Measurements from ENCODE around the gene ITSN1. TPM values are rescaled to one million over a fixed set of nuclear protein-coding genes. Genes with fewer than 3 reads are reported as not detected.

The ITSN1 gene
- total RNA-seq, 1 experiment from 2014 or later: 30.6 TPM

DNA sequence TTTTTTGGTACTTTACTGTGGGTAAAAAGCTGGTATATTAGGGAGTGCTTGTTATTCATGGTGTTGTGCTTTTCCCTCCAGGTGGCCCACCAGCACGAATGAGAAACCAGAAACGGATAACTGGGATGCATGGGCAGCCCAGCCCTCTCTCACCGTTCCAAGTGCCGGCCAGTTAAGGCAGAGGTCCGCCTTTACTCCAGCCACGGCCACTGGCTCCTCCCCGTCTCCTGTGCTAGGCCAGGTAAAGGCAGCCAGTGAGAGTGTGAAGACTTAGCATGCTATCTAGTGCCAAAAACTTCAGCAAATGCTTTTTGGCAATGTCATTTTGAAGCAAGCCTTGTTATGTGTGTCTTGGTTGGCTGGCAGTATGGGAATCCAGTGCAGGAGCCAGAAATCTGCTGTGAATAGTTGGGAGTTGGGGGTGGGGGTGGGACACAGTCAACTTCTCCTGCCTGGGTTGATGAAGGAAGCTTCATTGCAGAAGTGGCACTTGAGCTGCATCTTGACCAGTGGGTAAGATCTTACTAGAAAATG is 171.6 kb downstream of the ITSN1 start:
- no peaks in the 10 kb centered on the region for H3K27me3 Mint-ChIP-seq (ENCODE audit: unreplicated experiment)
- no peak for DNase-seq
- no peak overlapping the region for H3K4me3 Mint-ChIP-seq (ENCODE audit: low read depth, unreplicated experiment)
- intact Hi-C loops (cut with micrococcal nuclease; ENCODE audit: unreplicated experiment): no loop called here
- BruUV-seq (replicated peaks): no TSS peak
- H3K9me3 Mint-ChIP-seq (ENCODE audit: low read depth, unreplicated experiment): no peaks in the 10 kb centered on the region
- H3K36me3 Mint-ChIP-seq (ENCODE audit: insufficient read depth, unreplicated experiment): no peaks in the 10 kb centered on the region
- TF ChIP-seq, protein P1, sequence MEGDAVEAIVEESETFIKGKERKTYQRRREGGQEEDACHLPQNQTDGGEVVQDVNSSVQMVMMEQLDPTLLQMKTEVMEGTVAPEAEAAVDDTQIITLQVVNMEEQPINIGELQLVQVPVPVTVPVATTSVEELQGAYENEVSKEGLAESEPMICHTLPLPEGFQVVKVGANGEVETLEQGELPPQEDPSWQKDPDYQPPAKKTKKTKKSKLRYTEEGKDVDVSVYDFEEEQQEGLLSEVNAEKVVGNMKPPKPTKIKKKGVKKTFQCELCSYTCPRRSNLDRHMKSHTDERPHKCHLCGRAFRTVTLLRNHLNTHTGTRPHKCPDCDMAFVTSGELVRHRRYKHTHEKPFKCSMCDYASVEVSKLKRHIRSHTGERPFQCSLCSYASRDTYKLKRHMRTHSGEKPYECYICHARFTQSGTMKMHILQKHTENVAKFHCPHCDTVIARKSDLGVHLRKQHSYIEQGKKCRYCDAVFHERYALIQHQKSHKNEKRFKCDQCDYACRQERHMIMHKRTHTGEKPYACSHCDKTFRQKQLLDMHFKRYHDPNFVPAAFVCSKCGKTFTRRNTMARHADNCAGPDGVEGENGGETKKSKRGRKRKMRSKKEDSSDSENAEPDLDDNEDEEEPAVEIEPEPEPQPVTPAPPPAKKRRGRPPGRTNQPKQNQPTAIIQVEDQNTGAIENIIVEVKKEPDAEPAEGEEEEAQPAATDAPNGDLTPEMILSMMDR (IDR thresholded peaks at IDR 0.05; ENCODE audit: unreplicated experiment): no peak
- H3K27ac Mint-ChIP-seq (ENCODE audit: unreplicated experiment): no peak overlapping the region
- no peaks in the 10 kb centered on the region for H3K4me1 Mint-ChIP-seq (ENCODE audit: low read depth, unreplicated experiment)
- CTCF ChIA-PET: no interaction called here

DNA sequence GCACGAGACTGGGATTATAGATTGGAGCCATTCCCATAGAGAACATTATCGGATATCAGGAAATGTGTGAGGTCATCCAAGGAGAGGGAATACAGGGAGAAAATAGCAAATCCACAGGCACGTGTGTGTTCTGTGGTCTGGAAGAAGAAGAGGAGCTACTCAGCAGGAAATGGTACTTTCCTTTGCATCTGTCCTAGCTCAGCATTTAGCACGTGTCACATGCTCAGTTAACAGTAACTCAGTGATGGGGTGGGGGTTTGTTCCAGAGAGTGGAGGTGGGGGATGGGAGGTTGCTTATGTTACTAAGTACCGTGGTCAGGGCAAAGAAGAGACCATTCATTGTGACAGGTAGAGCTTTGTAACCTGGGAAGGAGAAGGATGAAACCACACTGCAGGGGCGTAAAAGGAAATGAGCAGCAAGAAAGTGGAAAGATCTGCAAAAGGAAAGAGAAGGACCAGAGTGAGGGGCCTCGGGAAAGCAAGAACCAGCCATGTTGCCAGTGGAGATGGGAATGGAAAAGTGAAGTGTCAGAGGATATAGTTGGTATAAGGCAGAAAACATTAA is 172.9 kb downstream of the ITSN1 start:
- Mint-ChIP-seq H3K9me3 (ENCODE audit: low read depth, unreplicated experiment) (no peaks in the 10 kb centered on the region), H3K36me3 (ENCODE audit: insufficient read depth, unreplicated experiment) (no peaks in the 10 kb centered on the region), H3K4me3 (ENCODE audit: low read depth, unreplicated experiment) (no peak overlapping the region), H3K4me1 (ENCODE audit: low read depth, unreplicated experiment) (no peaks in the 10 kb centered on the region), H3K27ac (ENCODE audit: unreplicated experiment) (no peak overlapping the region), H3K27me3 (ENCODE audit: unreplicated experiment) (no peaks in the 10 kb centered on the region)
- TF ChIP-seq, protein P1 (IDR thresholded peaks at IDR 0.05; ENCODE audit: unreplicated experiment): no peak
- CTCF ChIA-PET: no interaction called here
- no TSS peak for BruUV-seq (replicated peaks)
- intact Hi-C loops (cut with micrococcal nuclease; ENCODE audit: unreplicated experiment): no loop called here
- DNase-seq: no peak

DNA sequence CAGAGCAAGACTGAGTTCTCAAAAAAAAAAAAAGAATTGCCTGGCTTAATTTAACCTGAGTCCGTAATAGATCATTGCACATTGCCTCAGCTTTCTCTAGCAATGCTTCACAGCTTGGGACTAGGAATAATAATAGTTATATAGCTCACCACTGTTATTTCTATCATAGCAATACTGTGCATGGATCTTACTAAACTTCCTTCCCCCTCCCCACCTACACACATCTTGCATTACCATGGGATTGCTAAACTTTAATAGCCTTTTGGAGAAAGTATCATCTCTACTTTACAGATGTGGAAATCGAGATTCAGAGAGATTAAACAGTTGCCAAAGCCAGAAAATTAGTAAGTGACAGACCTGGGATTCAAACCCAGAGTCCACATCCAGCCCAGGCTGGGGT is 173.9 kb downstream of the ITSN1 start:
- Mint-ChIP-seq H3K27me3 (ENCODE audit: unreplicated experiment) (no peaks in the 10 kb centered on the region), H3K4me3 (ENCODE audit: low read depth, unreplicated experiment) (no peak overlapping the region), H3K27ac (ENCODE audit: unreplicated experiment) (no peak overlapping the region), H3K4me1 (ENCODE audit: low read depth, unreplicated experiment) (no peaks in the 10 kb centered on the region), H3K9me3 (ENCODE audit: low read depth, unreplicated experiment) (no peaks in the 10 kb centered on the region), H3K36me3 (ENCODE audit: insufficient read depth, unreplicated experiment) (no peaks in the 10 kb centered on the region)
- no TSS peak for BruUV-seq (replicated peaks)
- TF ChIP-seq, protein P1 (IDR thresholded peaks at IDR 0.05; ENCODE audit: unreplicated experiment): no peak
- DNase-seq: no peak
- intact Hi-C loops (cut with micrococcal nuclease; ENCODE audit: unreplicated experiment): no loop called here
- CTCF ChIA-PET: no interaction called here

- H3K4me3 Mint-ChIP-seq (ENCODE audit: low read depth, unreplicated experiment): no peak overlapping the region
- DNase-seq: no peak
- no peaks in the 10 kb centered on the region for H3K9me3 Mint-ChIP-seq (ENCODE audit: low read depth, unreplicated experiment)
- no peaks in the 10 kb centered on the region for H3K4me1 Mint-ChIP-seq (ENCODE audit: low read depth, unreplicated experiment)
- no peak overlapping the region for H3K27ac Mint-ChIP-seq (ENCODE audit: unreplicated experiment)
- BruUV-seq (replicated peaks): no TSS peak
- H3K27me3 Mint-ChIP-seq (ENCODE audit: unreplicated experiment): no peaks in the 10 kb centered on the region
- no peaks in the 10 kb centered on the region for H3K36me3 Mint-ChIP-seq (ENCODE audit: insufficient read depth, unreplicated experiment)
- CTCF ChIA-PET: no interaction called here
- TF ChIP-seq, protein P1 (IDR thresholded peaks at IDR 0.05; ENCODE audit: unreplicated experiment): no peak
- intact Hi-C loops (cut with micrococcal nuclease; ENCODE audit: unreplicated experiment): no loop called here
Measured at GRCh38 chr21:33817138-33817537, 174.8 kb downstream of the ITSN1 start.
